ENCODE results near the gene IRF9. TPM values are rescaled to one million over a fixed set of nuclear protein-coding genes. Genes with fewer than 3 reads are reported as not detected.

IRF9 gene
- total RNA-seq, 2 experiments from 2014 or later, result 112 to 118 TPM

DNA sequence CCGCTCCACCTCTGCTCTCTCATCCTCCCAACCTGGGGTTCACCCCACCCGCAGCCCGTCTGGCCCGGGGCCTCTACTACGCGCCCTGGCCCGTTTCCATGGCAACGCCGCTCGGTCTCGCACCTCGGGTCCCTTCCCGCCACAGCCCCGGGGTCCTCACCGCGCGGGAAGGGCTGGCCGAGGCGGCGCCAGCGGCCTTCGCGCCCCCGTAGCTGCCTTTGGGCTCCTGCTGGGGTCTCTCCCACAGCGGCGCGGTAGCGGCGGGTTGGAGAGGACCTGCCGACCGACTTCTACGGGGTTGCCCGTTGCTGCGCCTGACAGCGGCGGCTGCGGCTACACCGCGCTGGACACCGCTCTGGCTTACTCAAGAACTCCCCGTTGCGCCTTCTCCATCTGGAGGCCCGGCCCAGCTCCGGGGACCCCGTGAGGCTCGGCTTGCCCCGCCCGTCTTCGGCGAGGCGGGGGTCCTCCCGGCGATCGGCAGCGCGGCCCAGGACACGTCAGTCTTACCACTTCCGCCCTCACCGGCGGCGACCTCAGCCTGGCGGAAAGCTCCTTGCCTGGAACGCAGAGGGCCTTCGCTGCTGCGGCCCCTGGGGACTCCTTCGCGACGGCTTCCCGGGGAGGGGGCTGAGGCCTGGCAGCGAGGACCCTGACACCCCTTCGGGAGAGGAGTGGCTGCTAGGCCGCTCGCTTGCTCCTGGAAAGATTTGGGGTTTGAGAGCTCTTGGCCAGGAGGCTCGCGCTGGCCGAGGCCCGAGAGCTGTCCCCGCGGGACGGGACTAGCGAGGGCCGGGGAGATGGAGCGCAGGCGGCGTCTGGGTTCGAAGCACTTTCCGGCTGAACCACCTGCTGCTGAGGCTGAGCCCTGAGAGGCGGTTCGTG is 34.4 kb downstream of the IRF9 start, which contains the start of gene TM9SF1:
TM9SF1 (minus strand) TSS at position 256 of the 885 bp plus-strand sequence. CDS start 422 bp downstream, outside the sequence.
- TF ChIP-seq CTCF (IDR thresholded peaks at IDR 0.05), result no peak
- peak; percentile 91 for DNase-seq
- intact Hi-C loops (cut with micrococcal nuclease), result no loop called here
- Mint-ChIP-seq H3K4me1 (ENCODE audit: low read depth) (peaks cover 50% of the 10 kb centered on the region), H3K9me3 (peaks cover 4% of the 10 kb centered on the region), H3K36me3 (ENCODE audit: low read depth) (peaks cover 54% of the 10 kb centered on the region), H3K27ac (peak within 1 kb of the TSS; percentile 98), H3K4me3 (peak within 1 kb of the TSS; percentile 95), H3K27me3 (no peaks in the 10 kb centered on the region)
- ChIA-PET CTCF (interaction anchor here (0.9 to 3.8 kb wide), 10 partner anchors 10 to 113 kb away, joined by 3 to 15 read pairs (median 4); partner anchors contain the start of genes CHMP4A, CIDEB, DHRS1 and IRF9), POLR2A (interaction anchor here (0.5 to 4.1 kb wide), 28 partner anchors 9 to 235 kb away, joined by 3 to 58 read pairs (median 4); partner anchors contain the start of genes CBLN3, CHMP4A, CIDEB and DHRS1)
- peak; percentile 90 for ATAC-seq

- ATAC-seq, result no peak
Measured at GRCh38 chr14:24196071-24197055, 35.3 kb downstream of the IRF9 start.

GRCh38 chr14:24197056-24197450 is 36.0 kb downstream of the IRF9 start:
- POLR2A ChIA-PET, result interaction anchor here (1.1 to 4.1 kb wide), 7 partner anchors 11 to 116 kb away, joined by 4 to 58 read pairs (median 29); partner anchors contain the start of genes CHMP4A, CIDEB, IRF9 and MDP1
- peak overlapping the region; percentile 95 for H3K4me3 Mint-ChIP-seq

More at GRCh38 chr14:24196071-24197055, 35.3 kb downstream of the IRF9 start:
- no peak for DNase-seq
- intact Hi-C loops (cut with micrococcal nuclease), result no loop called here
- Mint-ChIP-seq H3K27ac (peak overlapping the region; percentile 98), H3K4me3 (peak overlapping the region; percentile 95), H3K9me3 (peaks cover 5% of the 10 kb centered on the region), H3K36me3 (ENCODE audit: low read depth) (peaks cover 56% of the 10 kb centered on the region), H3K27me3 (no peaks in the 10 kb centered on the region), H3K4me1 (ENCODE audit: low read depth) (peaks cover 52% of the 10 kb centered on the region)
- ChIA-PET CTCF (interaction anchor here (0.9 to 3.8 kb wide), 9 partner anchors 11 to 112 kb away, joined by 3 to 15 read pairs (median 5); partner anchors contain the start of genes CHMP4A, CIDEB, DHRS1 and IRF9), POLR2A (interaction anchor here (0.6 to 4.1 kb wide), 21 partner anchors 10 to 234 kb away, joined by 3 to 58 read pairs (median 6); partner anchors contain the start of genes CBLN3, CHMP4A, CIDEB and EMC9)
- no peak for TF ChIP-seq CTCF (IDR thresholded peaks at IDR 0.05)

More at GRCh38 chr14:24197056-24197450, 36.0 kb downstream of the IRF9 start:
- intact Hi-C loops (cut with micrococcal nuclease), result no loop called here
- Mint-ChIP-seq H3K9me3 (peaks cover 8% of the 10 kb centered on the region), H3K27me3 (no peaks in the 10 kb centered on the region), H3K4me1 (ENCODE audit: low read depth) (peaks cover 50% of the 10 kb centered on the region), H3K27ac (peak overlapping the region; percentile 78), H3K36me3 (ENCODE audit: low read depth) (peaks cover 57% of the 10 kb centered on the region)
- no peak for DNase-seq
- CTCF ChIA-PET, result interaction anchor here (3.3 to 3.7 kb wide), 2 partner anchors 100 to 111 kb away, joined by 14 to 15 read pairs; partner anchors contain the start of gene CIDEB
- TF ChIP-seq CTCF (IDR thresholded peaks at IDR 0.05), result no peak
- ATAC-seq, result no peak
